GM18873 (cell line): Measurements from ENCODE around the gene SPATA25.
A peak's percentile ranks its signal among the peaks of the same experiment; 100 is the strongest.
"Not testable (repeated sequence)": the region's sequence is repeated elsewhere in the genome, so short reads cannot be mapped to it uniquely, and the experiment has no call there.

ENCODE experiments used
- ATAC-seq: cut with Tn5 transposase; IDR thresholded peaks from one replicate; pipeline ENCODE4 v1.9.1; 2021; ENCODE audit warnings: mild to moderate bottlenecking, moderate library complexity, moderate number of reproducible peaks; ENCODE audit not compliant: unreplicated experiment, low FRiP score

SPATA25 gene

DNA sequence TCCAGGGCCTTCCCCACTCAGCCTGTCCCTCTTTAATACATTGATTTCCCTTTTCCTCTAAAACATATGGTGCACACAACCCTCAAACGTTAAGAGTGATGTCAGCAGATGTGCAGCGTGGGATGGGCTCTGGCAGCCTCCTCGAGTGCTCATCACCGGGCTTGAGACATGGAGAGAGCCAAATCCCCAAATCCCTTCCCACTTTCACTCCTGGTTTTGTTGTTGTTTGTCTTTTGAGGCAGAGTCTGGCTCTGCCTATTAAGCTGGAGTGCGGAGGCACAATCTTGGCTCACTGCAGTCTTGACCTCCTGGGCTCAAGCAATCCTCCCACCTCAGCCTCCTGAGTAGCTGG lies 30.3 kb upstream of the SPATA25 start:
- no peak for ATAC-seq

DNA sequence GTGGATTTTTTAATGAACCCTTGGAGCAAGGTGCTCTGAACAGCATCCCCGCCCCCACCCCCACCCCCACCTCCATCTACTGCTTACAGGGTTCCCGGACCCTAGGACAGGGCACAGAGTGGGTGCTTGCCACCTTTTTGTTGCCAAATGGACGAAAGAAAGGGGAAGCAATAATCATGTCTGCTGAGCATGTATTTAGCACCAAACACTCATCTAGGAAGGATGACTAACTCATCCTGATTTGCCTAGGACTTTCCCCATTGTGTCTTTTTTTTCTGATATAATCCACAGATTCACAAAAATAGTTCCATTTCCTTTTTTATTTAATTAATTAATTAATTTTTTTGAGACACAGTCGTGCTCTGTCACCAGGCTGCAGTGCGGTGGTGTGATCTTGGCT lies 25.7 kb upstream of the SPATA25 start:
- no peak for ATAC-seq

DNA sequence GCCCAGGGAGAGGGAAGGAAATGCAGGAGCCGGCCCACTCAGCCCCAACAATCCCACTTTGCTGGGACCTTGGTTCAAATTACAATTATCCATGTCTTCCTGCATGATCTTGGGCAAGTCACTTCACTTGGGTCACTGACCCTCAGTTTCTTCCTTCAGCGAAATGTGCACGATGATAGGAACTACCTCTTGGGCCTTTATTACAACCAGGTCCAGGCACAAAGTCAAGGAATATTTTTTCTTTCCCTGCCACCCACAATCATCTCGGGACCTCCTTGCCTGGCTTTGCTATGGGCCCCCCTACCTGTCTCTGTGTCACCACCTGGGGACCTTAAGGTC lies 24.9 kb upstream of the SPATA25 start:
- ATAC-seq = no peak

DNA sequence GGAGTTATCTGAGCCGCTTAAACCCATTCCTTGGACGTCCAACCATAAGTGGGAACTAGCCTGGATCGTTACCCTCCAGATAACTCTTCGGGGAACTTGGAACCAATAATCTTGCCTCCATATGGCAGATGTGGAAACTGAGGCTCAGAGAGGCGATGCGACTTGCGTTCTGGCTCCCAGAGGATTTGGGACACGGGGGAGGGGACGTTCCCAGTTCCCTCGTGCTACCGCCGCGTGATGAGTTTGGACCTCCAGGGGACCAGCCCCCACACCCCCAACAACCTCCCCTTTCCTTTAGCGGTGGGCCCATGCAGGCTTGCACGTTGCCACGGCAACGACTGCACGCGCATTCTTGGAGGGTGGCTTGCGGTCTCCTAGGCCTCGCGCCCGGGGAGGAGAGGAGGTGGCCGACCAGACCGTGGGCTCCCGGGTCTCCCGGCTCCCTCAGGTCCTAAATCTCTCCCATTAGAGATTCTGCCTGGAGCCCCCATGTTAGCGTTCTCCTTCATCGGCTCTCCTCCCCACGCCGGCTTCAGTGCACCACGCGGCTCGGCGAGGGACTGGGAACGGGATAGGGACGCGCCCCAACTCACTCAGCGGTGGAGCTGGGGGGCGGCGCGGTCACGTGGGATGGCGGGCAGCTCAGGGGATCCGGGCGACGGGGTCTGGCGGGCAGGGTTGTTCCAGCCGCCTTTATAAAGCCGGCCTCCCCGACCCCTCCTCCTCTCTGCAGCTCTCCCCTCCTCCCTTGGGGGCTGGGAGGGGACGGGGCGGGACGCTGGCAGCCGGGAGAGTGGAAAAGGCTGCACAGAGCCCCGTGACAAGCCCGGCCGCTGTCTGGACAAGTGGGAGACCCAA lies 24.3 kb upstream of the SPATA25 start, which contains the start of gene PLTP:
Gene PLTP, minus strand, starts transcription at position 670 of the 858 bp plus-strand sequence. CDS start 703 bp downstream, outside the sequence.
- ATAC-seq = no peak

DNA sequence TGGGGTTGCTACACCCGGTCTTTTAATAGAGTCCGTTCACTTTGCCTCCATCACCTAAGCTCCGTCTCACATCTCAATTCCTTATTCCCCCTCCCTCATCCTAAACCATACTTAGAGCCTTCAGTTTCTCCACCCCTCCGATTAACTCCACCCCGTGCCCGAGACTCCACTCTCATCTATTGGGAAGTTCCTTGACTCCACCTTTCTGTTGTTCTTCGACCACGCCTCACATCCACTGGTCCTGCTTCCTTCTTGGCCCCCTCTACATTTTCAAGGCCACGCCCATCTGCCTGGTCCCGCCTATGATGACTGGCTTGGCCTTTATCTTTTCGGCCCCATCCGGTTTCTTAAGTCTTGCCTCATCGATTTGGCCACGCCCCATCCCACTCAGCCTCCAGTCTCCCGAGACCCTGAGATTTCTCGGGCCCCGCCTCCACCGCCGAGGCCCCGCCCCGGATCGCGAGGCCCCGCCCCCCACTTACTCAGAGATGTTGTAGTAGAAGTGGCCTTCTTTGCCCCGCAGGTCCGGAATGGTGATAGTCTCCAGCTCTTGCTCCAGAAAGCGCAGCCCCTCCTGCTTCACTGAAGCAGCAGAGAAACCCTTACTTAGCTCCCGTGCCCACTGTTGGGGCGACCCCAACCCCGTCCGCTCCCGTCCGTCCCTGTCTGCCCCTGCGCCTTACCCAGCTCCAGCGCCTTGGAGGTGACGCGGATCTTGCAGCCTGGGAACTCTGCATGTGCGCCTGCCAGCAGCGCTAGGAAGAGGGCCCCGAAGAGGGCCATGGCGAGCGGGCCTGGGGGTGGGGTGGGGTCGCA lies 23.5 kb upstream of the SPATA25 start:
- ATAC-seq = peak; percentile 88

DNA sequence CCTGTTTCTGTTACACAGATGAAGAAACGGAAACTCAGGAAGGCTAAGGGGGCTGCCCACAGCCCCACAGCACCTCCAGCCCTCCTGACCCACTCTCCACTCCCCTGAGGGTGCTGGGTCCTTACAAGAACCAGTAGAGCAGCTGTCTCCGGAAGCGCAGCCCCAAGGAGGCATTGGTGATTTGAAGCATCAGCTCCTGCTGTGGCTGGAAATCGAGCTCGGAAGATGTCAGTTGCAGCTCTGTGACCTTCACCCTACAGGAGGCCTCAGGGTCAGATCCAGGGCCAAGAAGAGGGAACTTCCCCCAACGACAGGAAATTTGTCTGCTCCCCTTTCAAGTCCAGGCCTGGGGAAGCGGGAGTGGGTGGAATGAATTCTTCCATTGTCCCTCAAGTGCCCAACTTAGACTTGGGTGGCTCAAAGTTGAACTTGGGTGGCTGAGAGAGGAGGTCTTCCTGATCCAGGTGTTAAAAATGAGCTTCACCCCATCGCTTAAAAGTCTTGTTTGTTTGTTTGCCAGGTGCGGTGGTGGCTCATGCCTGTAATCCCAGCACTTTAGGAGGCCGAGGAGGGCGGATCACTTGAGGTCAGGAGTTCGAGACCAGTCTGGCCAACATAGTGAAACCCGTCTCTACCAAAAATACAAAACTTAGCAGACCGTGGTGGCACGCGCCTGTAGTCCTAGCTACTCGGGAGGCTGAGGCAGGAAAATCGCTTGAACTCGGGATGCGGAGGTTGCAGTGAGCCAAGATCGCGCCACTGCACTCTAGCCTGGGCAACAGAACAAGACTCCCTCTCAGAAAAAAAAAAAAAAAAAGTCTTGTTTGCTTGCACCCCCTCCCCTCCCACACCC lies 22.6 kb upstream of the SPATA25 start:
- no peak for ATAC-seq

DNA sequence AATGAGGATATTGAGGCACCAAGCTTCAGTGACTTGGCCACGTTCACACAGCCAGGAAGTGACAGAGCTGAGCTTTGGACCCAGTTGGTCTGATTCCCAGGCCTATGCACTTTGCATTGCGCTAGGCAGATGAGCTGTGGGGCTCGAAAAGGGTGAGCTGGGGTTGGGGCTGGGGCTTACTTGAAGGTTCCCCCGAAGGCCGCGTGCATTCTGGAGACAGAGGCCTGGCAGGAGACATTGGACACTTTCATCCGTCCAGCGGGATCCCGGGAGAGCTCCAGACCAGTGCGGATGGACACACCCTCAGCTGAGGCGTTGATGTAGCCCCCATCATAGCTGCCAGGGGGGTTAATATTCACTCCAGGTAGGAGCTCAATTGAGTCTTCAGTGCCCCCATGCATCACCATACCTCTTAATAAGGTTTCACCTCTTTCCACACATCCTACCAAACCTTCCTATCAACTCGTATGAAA lies 21.9 kb upstream of the SPATA25 start:
- no peak for ATAC-seq

DNA sequence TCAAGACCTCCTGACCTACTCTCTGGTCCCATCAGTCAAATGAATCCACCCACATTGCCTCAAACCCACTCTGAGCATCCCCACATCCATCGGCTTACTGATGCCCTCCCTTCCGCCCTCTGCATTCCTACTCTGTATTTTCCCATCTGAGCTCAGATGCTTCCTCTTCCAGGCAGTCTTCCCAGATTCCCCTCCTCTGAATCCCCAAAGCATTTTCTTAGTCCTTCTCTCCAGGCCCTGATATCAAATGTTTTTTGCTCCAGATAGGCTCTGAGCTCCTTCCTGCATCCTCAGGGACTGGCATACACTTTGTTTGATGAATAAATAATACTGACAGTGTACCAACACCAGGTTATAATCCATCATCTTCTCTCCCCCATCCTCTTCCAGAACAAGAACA lies 20.7 kb upstream of the SPATA25 start:
- no peak for ATAC-seq

DNA sequence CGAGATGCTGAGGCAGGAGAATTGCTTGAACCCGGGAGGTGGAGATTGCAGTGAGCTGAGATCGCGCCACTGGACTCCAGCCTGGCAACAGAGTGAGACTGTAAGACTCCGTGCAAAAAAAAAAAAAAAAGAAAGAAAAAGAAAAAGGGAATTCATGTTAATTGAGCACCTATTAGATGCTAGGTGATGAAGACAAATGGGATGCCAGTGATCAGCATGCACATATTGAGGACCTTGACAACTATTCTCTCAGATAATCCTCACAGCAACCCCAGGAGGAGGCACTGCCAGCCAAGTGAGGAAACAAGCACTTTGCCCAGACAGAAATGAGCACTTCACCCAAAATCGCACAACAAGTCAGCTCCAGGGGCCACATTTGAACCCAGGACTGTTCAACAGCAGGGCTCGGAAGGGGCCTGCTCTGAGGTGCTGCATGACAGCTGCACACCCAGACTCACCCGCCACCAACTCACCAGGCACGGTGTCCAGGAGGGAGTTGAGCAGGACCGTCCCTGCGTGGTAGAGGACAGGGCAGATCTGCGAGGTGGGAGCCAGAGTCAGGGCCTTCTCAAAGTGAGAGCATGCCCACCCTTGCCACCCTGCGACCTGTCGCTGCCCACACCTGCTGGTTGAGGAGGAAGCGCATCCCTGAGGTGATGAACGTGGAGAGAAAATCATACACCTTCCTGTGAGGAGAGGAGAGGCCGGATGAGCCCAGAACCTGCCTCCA lies 20.0 kb upstream of the SPATA25 start:
- no peak for ATAC-seq

DNA sequence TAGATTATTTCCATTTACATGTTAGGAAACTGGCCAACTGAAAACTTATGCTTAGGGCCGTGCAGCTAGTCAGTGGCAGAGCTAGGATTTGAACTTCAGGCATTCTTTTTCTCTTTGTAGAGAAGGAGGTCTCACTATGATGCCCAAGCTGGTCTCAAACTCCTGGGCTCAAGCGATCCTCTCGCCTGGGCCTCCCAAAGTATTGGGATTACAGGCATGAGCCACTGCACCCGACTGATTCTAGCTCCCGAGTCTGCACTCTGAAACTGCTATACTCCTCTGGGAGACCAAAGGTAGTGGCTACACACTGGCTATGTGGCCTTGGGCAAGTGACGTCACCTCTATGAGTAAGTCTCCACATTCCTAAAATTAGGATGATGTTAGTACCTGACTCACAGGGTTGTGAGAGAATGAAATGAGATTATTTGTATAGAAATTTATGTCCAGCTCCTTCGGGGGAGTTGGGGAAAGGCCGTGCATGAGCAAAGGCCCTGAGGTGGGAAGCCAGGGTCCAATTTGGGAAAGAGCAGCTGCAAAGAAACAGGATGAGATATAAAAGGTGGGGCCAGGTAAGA lies 18.2 kb upstream of the SPATA25 start:
- no peak for ATAC-seq

DNA sequence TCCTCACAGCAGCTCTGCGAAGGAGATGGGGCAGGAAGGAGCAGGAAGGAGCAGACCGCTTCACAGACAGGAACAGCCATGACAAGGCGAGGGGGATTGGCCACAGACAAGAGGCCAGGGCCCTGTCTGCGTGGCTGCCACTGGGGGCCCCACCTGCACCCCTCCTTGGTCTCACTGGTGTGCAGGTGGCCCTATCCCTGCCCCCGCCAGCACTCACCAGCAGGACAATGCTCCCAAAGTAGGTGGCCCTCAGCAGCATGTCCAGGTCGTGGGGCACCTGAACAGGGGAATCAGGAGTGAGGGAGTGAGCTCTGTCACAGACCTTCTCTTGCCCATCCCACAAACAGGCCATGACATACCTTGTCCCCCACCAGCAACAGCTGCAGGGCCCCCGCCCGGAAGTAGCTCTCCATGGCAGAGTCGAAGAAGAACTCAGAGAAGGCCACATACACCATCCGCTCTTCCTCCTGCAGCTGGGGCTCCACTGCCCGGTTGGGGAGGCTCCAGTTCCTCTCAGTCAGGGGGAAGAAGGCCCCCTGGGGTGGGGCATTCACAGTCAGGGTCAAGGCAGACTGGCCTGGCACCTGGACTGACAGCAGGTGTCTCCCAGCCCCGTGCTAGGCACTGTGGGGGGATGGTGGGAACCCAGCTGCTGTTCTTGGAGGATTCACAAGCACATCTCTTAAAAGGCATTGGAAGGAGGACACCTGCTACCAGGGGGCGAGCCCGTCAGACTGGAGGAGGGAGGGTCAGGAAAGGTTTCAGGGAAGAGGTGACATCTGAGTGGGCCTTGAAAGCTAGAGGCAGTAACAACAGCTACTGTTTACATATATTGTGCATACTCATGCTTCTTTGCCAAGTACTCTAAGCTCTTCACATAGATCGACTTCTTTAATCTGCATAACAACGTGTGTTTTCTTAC lies 17.4 kb upstream of the SPATA25 start:
- ATAC-seq = no peak

DNA sequence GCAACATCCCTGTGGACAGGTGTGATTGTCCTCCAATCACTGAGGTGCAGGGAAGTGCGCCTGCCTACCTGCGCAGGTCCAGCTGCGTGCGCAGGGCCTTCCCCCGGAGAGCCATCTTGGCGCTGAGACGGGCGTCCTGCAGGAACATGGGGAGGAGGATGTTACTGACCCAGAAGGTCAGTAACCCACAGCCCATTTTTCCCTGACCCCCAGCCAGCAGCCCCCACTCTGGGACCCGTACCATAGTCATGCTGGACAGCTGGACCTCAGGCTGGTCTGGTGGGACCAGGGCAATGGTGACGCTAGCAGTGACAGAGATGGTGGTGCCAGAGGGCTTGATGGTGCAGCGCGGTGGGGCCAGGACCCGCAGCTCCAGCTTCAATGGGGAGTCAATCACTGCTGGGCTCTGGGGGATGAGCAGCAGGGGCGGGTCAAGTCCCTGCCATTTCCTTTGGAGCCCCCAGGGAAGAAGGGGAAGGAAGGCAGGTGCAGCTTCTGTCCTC lies 14.8 kb upstream of the SPATA25 start:
- no peak for ATAC-seq

DNA sequence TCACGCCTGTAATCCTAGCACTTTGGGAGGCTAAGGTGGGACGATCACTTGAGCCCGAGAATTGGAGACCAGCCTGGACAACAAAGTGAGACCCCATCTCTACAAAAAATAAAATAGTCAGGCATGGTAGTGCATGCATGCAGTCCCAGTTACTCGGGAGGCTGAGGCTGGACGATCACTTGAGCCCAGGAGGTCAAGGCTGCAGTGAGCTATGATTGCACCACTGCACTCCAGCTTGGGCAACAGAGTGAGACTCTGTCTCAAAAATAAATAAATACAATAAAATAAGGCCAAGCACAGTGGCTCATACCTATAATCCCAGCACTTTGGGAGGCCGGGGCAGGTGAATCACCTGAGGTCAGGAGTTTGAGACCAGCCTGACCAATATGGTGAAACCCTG lies 13.9 kb upstream of the SPATA25 start:
- ATAC-seq = not testable (repeated sequence)

DNA sequence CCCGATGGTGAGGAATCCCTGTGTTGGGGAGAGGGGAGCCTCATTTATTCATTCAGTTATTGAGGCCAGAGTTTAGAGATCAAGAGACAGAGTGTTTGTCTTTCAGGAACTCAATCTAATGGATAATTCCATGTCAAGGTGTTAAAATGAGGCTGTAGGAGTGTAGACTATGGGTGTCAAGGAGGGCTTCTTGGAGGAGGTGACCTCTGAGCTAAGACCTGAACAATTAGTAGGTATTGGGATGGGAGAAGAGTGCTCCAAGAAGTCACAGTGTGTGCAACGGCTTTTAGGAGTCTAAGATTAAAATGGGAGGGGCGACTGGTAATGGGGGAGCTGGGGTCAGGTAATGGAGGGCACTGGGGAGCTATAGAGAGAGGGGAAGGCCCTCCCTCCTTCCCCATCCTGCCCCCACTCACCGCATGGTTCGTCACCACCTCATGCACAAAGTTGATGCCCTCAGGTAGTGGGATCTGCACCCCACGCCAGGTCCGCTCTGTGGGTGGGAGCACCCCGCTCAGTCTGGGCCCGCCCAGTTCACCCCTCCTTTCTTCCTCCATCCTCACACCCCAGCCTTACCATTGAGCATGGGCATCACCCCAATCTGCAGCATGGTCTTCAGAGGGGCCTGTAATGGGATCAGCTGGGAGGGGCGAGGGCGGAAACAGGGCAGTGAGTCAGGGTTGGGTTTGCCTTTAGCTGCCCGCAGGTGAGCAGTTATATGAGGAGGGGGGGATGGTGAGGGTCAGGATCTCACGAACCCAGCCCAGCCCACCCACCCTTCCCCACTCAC lies 11.8 kb upstream of the SPATA25 start:
- ATAC-seq = no peak

DNA sequence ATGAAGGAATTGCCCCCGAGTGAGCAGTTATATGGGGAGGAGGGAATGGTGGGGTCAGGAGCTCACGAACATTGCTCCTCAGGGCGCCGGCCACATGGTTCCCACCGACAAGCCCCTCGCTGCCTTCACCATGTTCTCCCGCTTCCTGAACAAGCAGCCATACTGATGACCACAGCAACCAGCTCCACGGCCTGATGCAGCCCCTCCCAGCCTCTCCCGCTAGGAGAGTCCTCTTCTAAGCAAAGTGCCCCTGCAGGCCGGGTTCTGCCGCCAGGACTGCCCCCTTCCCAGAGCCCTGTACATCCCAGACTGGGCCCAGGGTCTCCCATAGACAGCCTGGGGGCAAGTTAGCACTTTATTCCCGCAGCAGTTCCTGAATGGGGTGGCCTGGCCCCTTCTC lies 10.9 kb upstream of the SPATA25 start:
- ATAC-seq = no peak

DNA sequence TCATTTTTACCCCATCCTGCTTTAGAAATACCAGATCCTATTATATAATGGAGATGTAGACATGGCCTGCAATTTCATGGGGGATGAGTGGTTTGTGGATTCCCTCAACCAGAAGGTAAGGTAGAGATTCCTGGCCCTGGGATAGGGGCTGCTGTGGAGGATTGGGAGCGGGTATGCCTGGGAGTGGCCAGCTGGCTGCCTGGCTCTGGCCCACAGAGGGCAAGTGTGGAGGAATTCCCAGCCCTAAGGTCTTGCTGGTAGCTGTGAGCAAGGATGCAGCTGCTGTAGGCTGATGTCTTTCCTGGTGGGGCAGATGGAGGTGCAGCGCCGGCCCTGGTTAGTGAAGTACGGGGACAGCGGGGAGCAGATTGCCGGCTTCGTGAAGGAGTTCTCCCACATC lies 10.3 kb upstream of the SPATA25 start:
- no peak for ATAC-seq

DNA sequence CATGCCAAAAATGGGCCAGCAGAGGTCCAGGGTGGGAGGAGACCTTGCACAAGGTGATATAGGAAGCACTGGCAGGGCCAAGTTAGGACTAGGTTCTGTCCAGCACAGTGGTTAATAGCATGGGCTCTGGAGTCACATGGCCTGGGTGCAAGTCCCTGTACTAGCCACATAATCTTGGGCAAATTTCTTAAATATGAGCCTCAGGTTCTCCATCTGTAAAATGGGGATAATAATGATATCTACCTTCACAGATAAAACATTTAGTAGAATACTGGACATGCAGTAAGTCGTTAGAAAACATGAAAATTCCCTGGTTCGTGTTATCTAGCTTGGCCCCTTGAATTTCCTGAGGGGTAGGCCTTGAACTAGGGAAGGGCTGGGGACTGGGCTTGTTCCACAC lies 9.9 kb upstream of the SPATA25 start:
- no peak for ATAC-seq
